Colonic mucosa (tissue), 4 donors: ENCODE data around the gene ICOSLG. TPM values are rescaled to one million over a fixed set of nuclear protein-coding genes. Genes with fewer than 3 reads are reported as not detected.

Experiments
- DNase-seq: peaks from one replicate; pipeline ENCODE4 v3.0.0-alpha.2; 2020
- H3K27ac ChIP-seq: fragments of 200-600 bp; one replicate; pipeline ENCODE4 v1.8.0; 2021
- H3K27me3 ChIP-seq: fragments of 200-600 bp; one replicate; pipeline ENCODE4 v1.8.0; 2021
- H3K36me3 ChIP-seq: fragments of 200-600 bp; one replicate; pipeline ENCODE4 v1.8.0; 2021
- H3K4me1 ChIP-seq: fragments of 200-600 bp; one replicate; pipeline ENCODE4 v1.8.0; 2021; ENCODE audit warnings: mild to moderate bottlenecking
- H3K4me3 ChIP-seq: fragments of 200-600 bp; one replicate; pipeline ENCODE4 v1.8.0; 2021
- H3K9ac ChIP-seq, 2 donors: one replicate each; pipeline ENCODE4 v1.7.0; 2013; ENCODE audit warnings: control low read depth in 2 of 2, low read depth in 2 of 2, low read length in 2 of 2
- H3K9me3 ChIP-seq: fragments of 200-600 bp; one replicate; pipeline ENCODE4 v1.8.0; 2021
- intact Hi-C: fragments of 100-400 bp; cut with DNase I; formaldehyde crosslinking; loops from one replicate; pipeline ENCODE4 v1.14.1; 2022
- total RNA-seq, 2 donors: library from RNA; stranded (reverse); fragmentation: NEBNext Ultra II Directional in 1 of 2; extraction: Animal tissue kit (Norgen Biotek cat#: 25700) in 1 of 2; gene quantifications; one replicate each; pipeline ENCODE4 v1.2.1, GENCODE V29; 2021
- TF ChIP-seq, protein P1 (sequence below): fragments of 200-600 bp; IDR thresholded peaks from one replicate; pipeline ENCODE4 v1.8.0; 2022; ENCODE audit warnings: antibody characterized with exemption, mild to moderate bottlenecking
- donor health status: healthy.
- donor health status: DM: no; HTN: no; CAD: no.
- donor health status: DM: no; HTN: no; CAD: no.

ICOSLG gene
- total RNA-seq, 2 donors from 2014 or later = 4.0 to 4.9 TPM

DNA sequence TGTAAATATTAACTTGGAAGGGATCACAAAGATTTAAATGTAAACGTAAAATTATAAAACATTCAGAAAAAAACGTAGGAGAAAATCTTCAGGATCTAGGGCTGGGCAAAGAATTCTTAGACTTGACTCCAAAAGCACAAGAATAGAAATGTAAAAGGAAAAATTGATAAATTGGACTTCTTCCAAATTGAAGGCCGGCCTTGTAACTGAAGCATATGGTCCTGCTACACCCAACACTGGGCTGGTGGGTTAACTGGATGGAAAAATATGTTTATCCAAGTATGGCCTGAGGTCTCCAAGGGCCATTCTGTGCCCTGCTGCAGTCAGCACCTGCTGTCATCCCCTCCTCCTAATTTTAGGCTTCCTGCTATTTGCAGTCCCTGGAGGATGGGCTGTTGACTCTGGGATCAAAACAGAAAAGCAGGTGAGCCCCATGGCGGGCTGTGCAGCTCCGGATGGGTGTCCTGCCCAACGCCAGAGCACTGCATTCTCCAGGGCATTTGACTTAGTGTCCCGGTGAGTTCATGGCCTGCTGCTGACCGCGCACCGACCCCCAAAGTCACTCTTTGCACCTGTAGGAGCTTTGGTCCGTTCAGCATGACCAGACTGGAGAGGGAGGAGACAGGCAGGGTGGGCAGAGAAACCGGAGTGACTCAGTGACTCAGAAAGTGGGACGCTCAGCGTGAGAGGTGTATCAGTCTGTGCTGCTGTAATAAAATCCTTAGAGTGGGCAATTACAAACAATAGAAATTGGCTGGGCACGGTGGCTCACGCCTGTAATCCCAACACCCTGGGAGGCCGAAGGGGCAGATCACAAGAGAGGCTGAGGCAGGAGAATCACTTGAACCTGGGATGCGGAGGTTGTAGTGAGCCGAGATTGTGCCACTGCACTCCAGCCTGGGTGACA, 38.9 kb upstream of the ICOSLG start:
- Histone ChIP-seq H3K27ac (no peak overlapping the region), H3K4me3 (no peak overlapping the region), H3K36me3 (no peaks in the 10 kb centered on the region), H3K27me3 (no peaks in the 10 kb centered on the region), H3K9me3 (no peaks in the 10 kb centered on the region), H3K9ac (no peak overlapping the region), H3K4me1 (no peaks in the 10 kb centered on the region)
- intact Hi-C loops = no loop called here
- TF ChIP-seq, protein P1, sequence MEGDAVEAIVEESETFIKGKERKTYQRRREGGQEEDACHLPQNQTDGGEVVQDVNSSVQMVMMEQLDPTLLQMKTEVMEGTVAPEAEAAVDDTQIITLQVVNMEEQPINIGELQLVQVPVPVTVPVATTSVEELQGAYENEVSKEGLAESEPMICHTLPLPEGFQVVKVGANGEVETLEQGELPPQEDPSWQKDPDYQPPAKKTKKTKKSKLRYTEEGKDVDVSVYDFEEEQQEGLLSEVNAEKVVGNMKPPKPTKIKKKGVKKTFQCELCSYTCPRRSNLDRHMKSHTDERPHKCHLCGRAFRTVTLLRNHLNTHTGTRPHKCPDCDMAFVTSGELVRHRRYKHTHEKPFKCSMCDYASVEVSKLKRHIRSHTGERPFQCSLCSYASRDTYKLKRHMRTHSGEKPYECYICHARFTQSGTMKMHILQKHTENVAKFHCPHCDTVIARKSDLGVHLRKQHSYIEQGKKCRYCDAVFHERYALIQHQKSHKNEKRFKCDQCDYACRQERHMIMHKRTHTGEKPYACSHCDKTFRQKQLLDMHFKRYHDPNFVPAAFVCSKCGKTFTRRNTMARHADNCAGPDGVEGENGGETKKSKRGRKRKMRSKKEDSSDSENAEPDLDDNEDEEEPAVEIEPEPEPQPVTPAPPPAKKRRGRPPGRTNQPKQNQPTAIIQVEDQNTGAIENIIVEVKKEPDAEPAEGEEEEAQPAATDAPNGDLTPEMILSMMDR = no peak
- DNase-seq = no peak

GRCh38 chr21:44275041-44275440, 34.3 kb upstream of the ICOSLG start:
- intact Hi-C loops = no loop called here
- TF ChIP-seq, protein P1 = no peak
- Histone ChIP-seq H3K9ac (no peak overlapping the region), H3K27ac (no peak overlapping the region), H3K4me3 (no peak overlapping the region), H3K27me3 (no peaks in the 10 kb centered on the region), H3K36me3 (no peaks in the 10 kb centered on the region), H3K4me1 (no peaks in the 10 kb centered on the region), H3K9me3 (no peaks in the 10 kb centered on the region)
- DNase-seq = peak; percentile 22

- TF ChIP-seq, protein P1 = no peak
- intact Hi-C loops = no loop called here
- no peaks in the 10 kb centered on the region for H3K27me3 ChIP-seq
Measured at GRCh38 chr21:44273046-44273445, 32.3 kb upstream of the ICOSLG start.

DNA sequence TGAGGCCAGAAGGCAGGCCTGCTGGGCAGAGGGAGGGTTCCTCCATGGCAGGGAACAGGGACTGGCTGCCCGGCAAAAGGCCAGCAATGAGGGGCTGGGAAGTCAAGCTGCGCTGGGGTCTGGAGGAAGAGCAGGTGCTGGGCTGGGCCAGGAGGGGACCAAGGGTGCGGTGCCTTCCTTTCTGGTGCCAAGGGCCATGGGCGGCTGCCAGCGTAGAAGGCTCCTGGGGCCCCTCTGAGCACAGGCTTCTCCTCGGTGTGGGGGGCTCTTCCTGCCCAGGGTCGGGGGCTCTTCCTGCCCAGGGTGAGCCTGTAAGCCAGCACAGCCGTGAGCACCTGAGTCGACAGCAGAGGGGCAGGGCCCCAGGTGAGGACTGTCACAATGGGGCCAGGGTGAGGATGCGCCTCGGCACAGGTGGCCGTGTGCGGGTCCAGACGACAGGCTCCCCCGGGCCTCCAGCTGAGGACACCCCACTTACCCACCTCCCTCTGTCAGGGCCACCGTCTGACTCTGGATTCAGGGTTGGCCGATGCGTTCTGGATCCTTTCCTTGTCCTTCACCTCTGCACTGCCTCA, 31.6 kb upstream of the ICOSLG start:
- Histone ChIP-seq H3K27ac (no peak overlapping the region), H3K36me3 (no peaks in the 10 kb centered on the region), H3K9ac (no peak overlapping the region), H3K4me1 (no peaks in the 10 kb centered on the region), H3K4me3 (no peak overlapping the region), H3K9me3 (no peaks in the 10 kb centered on the region), H3K27me3 (no peaks in the 10 kb centered on the region)
- no peak for DNase-seq
- TF ChIP-seq, protein P1 = no peak
- intact Hi-C loops = no loop called here

More at GRCh38 chr21:44273046-44273445, 32.3 kb upstream of the ICOSLG start:
- H3K9ac ChIP-seq = no peak overlapping the region
- H3K9me3 ChIP-seq = no peaks in the 10 kb centered on the region
- no peak overlapping the region for H3K27ac ChIP-seq
- H3K4me1 ChIP-seq = no peaks in the 10 kb centered on the region
- no peak for DNase-seq
- no peaks in the 10 kb centered on the region for H3K36me3 ChIP-seq
- H3K4me3 ChIP-seq = no peak overlapping the region

GRCh38 chr21:44271558-44272283, 31.0 kb upstream of the ICOSLG start:
- H3K36me3 ChIP-seq = no peaks in the 10 kb centered on the region
- H3K27me3 ChIP-seq = no peaks in the 10 kb centered on the region
- DNase-seq = no peak
- intact Hi-C loops = no loop called here
- no peak overlapping the region for H3K9ac ChIP-seq
- H3K9me3 ChIP-seq = no peaks in the 10 kb centered on the region
- H3K4me1 ChIP-seq = no peaks in the 10 kb centered on the region
- no peak overlapping the region for H3K27ac ChIP-seq
- TF ChIP-seq, protein P1 = no peak
- no peak overlapping the region for H3K4me3 ChIP-seq
